ENCODE measurements around the gene ZNF439.
"Not testable (repeated sequence)": the region's sequence is repeated elsewhere in the genome, so short reads cannot be mapped to it uniquely, and the experiment has no call there.

The ZNF439 gene

DNA sequence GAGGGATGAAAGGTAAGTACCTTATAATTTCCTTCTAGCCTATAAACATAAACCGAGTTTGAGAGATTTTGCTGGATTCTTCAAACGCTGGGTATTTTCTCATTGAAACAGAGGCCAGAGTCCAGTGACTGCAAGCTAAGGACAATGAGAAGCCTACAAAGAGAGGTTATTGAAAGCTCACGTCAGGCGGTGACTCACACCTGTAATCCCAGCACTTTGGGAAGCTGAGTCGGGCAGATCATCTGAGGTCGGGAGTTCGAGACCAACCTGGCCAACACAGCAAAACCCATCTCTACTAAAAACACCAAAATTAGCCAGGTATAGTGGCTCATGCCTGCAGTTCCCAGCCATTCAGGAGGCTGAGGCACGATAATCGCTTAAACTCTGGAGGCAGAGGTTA is 24.1 kb downstream of the ZNF439 start:
- no peak for DNase-seq

DNA sequence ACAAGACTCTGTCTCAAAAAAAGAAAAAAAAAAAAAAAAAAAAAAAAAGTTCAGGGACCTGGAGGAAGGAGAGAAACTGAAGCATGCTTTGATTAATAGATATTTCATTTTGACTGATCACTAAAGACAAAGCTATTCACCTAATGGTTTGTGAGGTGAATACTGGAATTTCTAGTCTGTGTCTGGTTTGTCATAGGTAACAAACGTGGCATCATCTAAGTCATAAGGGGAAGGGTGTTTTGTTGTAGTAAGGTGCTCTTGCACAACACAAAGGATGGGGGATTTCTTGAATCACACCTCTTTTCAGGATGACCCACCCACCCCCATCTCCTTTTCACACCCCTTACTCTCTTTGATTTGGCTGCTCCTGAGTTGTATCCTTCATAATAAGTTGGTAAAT is 25.2 kb downstream of the ZNF439 start:
- no peak for DNase-seq

DNA sequence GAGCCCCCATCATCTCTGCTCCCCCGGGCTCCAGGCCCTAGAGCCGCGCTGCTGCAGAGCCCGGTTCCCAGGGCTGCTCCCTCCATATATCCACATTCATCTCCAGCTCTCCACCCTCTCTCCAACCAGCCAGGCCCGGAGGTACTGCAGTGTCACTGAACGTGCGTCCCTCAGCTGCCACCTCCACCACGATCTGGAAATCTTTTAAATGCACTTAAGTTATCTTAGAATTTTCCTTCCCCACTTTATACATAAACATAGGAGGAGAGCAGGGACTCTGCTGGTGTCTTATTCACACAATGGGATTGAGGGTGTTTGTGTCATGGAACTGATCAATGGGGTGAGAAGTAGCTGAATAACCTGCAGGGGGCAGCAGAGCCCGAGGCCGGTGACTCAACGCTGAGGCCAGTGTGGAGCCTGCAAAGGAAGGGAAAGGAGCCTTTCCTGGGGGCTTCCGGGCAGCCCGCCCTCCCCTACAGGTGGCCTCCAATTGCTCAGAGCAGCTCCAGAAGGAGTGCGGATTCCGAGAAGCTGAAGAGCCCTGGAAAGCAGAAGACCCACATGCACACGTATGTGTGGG is 31.3 kb downstream of the ZNF439 start:
- peak; percentile 6 for DNase-seq

DNA sequence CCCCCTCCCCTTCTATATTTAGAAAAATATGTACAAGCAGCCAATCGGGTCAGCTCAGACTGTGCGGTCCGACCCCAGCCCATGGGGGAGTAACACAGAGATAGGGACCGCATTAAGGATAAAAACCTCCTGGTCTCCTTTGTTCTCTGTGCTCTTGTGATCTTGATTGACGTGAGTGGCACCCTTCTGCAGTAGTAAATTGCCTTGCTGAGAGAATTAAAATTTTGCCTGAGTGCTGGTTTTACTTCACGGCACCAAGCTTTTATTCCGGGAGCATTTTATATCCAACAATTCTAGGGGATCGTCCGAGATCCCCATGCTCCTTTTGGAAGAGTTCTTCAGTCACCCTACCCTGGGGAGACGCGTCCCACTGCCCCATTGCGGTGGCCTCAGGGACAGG is 32.1 kb downstream of the ZNF439 start:
- no peak for DNase-seq

DNA sequence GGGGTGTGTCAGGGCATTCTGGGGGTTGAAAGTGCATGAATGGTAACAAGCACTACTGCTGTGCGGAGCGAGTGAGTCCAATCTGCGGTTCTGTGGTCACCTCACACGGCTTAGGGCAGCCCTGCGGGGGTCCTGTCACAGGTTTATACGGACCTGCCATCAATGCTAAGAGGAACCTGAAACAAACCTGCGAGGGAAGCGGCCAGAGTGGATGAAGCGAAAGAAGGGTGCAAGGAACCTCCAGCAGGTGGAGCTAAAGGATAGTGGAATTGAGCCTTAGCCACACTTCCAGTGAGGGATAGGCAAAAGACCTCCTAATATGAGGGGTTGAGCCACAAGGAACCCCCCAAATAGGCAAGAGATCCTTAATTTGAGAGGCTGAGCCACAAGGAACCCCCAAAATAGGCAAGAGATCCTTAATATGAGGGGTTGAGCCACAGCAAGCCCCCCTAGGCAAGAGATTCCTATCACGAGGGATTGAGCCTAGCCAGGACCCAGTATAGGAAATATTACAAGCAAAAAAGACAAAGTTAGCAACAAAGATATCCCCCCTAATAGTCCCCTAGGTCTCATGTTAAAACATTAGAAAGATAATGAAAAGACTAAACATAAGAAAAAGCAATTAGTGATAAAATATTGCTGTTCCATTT is 32.8 kb downstream of the ZNF439 start:
- peak; percentile 57 for DNase-seq

DNA sequence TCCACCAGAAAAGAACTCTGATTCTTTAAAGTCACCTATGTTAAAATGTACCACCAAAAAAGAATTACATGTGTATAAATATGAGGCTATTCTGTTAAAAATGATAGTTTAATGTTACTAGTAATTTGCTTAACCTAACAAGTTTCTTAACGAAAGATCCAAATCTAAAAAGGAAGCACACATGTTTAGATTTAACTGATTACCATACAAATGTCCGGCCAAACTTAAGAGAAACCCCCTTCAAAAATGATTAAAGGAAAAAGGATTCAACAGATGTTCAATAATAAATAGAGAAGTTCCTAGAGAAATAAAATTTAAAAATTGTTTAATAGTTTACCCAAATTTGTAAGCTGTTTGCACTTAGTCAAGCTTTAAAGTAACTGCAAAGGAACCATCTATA is 34.1 kb downstream of the ZNF439 start:
- DNase-seq: no peak

DNA sequence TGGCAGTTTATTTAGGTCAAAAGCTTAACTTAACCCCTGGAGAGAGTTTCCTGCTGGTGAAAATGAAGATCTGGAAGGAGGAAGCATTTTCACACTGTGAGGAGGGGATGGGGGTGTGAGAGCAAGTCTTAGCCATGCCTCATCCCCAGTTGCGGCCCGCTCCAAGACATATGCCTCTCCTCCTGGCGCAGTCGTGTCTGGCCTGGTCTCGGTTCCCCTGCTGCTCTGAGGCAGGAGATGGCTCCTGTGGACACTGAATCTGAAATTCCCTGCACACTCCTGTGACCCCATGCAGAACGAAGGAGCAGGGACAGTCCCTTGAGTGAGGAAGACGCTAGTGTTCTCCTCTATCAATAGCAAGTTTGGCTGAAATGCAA is 38.7 kb downstream of the ZNF439 start:
- no peak for DNase-seq

DNA sequence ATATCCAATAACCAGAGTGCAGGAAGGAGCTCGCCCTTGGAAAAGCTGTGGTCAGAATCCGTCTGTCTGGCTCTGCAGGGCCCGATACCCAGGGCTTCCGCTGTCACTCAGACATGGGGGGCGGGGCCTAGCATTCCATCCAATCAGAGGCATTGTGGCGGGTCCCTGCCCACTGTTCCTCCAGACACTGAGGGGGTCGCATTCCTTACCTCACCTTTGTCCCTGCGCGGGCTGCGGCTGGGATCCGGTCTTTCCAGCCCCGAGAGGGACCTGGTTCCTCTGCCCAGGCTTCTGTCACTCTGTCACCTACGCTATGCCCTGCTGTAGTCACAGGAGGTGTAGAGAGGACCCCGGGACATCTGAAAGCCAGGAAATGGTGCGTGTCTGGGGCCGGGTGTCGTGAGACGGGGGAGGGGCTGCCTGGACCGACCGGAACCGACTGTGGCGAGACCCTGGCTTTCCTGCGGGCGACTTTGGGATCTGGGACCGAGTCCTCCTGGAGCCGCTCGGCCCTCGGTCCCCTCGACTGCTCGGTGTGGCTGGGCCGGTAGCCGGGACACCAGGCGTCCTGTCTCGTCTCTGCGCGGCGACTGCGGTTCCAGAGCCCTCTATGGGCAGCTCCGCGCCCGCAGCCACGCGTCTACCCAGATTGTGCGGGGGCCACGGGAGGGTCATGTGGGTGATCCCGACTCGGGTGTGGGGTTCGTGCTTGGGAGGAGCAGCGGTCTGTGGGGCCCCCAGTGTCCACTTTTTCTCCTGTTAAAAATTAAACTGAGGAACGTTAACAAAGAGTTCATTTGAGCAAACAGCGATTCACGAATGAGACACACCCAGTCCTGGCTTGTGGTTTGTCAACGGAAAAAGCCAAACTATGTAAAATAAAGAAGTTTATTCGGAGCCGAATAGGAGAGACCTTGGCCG is 39.3 kb downstream of the ZNF439 start, which contains the start of gene ZNF69:
TSS of gene ZNF69 (plus strand) at position 172 of the 921 bp plus-strand sequence. CDS start at position 314, 142 bp downstream.
- DNase-seq: peak; percentile 62

DNA sequence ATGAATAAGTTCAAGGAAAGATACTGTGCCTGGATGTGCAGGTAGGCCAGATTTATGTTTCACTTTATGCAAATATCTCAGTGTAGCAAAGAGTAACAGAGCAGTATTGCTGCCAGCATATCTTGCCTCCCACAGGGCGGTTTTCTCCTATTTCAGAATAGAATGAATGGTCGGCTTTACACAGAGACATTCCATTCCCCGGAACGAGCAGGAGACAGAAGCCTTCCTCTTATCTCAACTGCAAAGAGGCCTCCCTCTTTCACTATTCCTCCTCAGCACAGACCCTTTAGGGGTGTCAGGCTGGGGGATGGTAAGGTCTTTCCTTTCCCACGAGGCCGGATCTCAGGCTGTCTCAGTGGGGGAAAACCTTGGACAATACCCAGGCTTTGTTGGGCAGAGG is 41.4 kb downstream of the ZNF439 start:
- DNase-seq: not testable (repeated sequence)

DNA sequence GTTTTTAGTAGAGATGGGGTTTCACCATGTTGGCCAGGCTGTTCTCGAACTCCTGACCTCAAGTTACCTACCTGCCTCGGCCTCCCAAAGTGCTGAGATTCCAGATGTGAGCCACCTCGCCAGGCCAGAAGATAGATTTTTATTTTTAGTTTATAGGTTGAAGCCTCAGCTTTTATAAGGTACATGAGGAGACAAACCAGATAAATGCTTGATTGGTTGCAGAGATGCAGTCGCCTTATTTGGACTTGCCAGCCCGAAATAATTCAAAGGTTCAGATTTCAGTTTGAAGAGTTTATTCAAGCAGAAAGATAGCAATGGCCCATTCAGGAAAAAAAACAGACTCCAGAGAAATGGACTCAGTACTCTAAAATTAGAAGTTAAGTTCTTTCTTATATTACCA is 42.1 kb downstream of the ZNF439 start:
- no peak for DNase-seq

DNA sequence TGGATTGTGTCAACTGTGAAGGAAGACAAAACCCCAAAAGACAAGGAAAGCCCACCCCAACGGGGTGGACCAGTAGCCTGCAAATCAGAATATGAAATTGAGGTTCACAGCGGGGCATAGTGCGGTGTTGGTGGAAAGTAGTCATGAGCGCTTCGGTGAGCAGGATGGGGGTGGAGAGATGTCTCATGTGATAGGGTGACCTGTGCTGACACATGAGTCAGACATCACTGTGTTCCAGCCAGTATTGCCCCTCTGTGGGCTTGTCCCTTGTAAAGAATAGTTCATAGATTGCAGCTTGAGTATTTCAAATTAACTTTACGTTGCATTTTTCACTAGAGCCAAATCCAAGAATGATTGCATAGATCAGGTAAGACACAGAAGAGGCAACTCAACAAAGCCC is 46.3 kb downstream of the ZNF439 start:
- no peak for DNase-seq

DNA sequence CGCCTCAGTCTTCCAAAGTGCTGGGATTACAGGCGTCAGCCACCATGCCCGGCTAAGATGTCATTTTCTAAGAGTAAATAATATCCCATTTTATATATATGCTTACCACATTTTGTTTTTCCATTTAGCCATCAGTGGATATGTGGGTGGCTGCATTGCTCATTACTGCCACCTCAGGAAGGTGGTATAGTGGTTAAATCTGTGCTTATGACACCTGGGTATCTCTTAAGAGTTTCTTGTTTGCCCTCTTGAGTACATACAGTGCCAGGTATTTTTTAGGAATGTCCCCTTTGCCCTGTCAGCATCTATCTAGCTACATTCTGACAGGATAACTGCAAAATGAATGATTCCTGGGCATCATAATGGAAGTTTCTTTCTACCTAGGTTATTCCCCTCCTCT is 53.7 kb downstream of the ZNF439 start:
- DNase-seq: no peak

DNA sequence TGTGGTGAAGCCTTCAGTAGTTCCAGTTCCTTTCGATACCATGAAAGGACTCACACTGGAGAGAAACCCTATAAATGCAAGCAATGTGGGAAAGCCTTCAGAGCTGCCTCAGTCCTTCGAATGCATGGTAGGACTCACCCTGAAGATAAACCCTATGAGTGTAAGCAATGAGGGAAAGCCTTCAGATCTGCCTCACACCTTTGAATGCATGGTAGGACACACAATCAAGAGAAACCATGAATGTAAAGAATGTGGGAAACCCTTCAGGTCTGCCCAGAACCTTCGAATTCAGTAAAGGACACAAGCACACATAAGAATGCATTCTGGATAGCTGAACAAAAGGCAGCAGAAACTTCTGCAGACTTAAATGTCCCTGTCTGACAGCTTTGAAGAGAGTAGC is 57.4 kb downstream of the ZNF439 start:
- DNase-seq: no peak

DNA sequence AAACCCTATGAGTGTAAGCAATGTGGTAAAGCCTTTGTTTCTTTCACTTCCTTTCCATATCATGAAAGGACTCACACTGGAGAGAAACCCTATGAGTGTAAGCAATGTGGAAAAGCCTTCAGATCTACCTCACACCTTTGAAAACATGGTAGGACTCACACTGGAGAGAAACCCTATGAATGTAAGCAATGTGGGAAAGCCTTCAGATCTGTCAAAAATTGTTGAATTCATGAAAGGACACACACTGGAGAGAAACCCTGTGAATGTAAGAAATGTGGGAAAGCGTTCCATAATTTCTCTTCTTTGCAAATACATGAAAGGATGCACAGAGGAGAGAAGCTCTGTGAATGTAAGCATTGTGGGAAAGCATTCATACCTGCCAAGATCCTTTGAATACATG is 63.4 kb downstream of the ZNF439 start:
- DNase-seq: not testable (repeated sequence)

DNA sequence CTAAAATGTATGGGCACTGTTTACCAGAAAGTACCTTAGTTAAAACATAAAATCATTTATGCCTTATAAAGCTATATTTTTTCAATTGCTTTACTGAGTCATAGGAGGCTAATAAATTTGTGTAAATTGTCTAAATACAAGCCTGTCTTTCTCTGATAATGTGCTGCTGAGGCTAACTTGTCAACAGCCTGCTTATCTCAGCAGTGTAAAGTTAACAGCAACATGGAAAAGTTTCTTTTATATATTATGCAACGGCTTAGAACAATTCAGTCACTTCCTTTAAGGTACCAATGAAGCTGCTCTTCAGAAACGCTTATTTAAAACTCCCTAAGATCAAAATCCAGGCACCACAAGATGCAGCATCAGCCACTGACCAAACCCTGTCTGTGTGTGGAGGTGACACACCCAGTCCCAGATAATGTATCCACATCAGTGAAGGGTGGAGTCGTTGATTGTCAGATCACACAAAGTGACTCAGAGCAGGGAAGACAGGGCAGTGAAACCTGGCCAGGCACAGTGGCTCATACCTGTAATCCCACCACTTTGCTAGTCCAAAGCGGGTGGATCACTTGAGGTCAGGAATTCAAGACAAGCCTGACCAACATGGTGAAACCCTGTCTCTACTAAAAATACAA is 66.0 kb downstream of the ZNF439 start:
- DNase-seq: not testable (repeated sequence)
